ENCODE data around the gene PLB1. TPM values are rescaled to one million over a fixed set of nuclear protein-coding genes. Genes with fewer than 3 reads are reported as not detected.

The PLB1 gene
- total RNA-seq, 4 donors from 2014 or later: 3.0 to 14.5 (median 10.5) TPM

- 59 to 60% methylated on average over 9 to 11 of the region's 12 CpGs for WGBS, 2 donors (ENCODE audit: low coverage in 1 of 2)
- no peaks in the 10 kb centered on the region for H3K27me3 ChIP-seq
- H3K36me3 ChIP-seq: no peaks in the 10 kb centered on the region
- no peaks in the 10 kb centered on the region for H3K9me3 ChIP-seq
- no peak overlapping the region for H3K4me3 ChIP-seq
- ATAC-seq: peak; percentile 17
- peaks cover 19 to 81% (median 29%) of the 10 kb centered on the region in 3 donors for H3K4me1 ChIP-seq
- peak overlapping the region; percentile 92 to 97 (median 94) for H3K27ac ChIP-seq
- peak; percentile 68 for TF ChIP-seq POLR2AphosphoS5 (IDR thresholded peaks at IDR 0.05)
- no peak for TF ChIP-seq EP300 (IDR thresholded peaks at IDR 0.05)
These were observed 141.5 kb downstream of the PLB1 start for GRCh38 chr2:28637066-28638047.

- Histone ChIP-seq H3K36me3 (no peaks in the 10 kb centered on the region), H3K4me1 (peaks cover 19 to 78% (median 29%) of the 10 kb centered on the region in 3 donors), H3K4me3 (no peak overlapping the region), H3K27me3 (no peaks in the 10 kb centered on the region), H3K9me3 (no peaks in the 10 kb centered on the region), H3K27ac (peak overlapping the region; percentile 92 to 97 (median 94))
- 72 to 100% methylated on average over 1 to 2 of the region's 2 CpGs for WGBS, 2 donors (ENCODE audit: low coverage in 1 of 2)
- no peak for ATAC-seq
- no peak for TF ChIP-seq POLR2A (IDR thresholded peaks at IDR 0.05)
- no peak for TF ChIP-seq CTCF (IDR thresholded peaks at IDR 0.05)
- no peak for TF ChIP-seq POLR2AphosphoS5 (IDR thresholded peaks at IDR 0.05)
- TF ChIP-seq EP300 (IDR thresholded peaks at IDR 0.05): no peak
These were observed 142.2 kb downstream of the PLB1 start for GRCh38 chr2:28638102-28638501.

GRCh38 chr2:28639092-28639691, 143.3 kb downstream of the PLB1 start:
- Histone ChIP-seq H3K27ac (peak overlapping the region; percentile 22 to 97 (median 93)), H3K4me1 (peaks cover 16 to 78% (median 29%) of the 10 kb centered on the region in 3 donors), H3K27me3 (no peaks in the 10 kb centered on the region), H3K36me3 (no peaks in the 10 kb centered on the region), H3K9me3 (no peaks in the 10 kb centered on the region), H3K4me3 (no peak overlapping the region)
- TF ChIP-seq POLR2A (IDR thresholded peaks at IDR 0.05) (no peak), CTCF (IDR thresholded peaks at IDR 0.05) (no peak), EP300 (IDR thresholded peaks at IDR 0.05) (no peak), POLR2AphosphoS5 (IDR thresholded peaks at IDR 0.05) (no peak)
- 74 to 83% methylated on average over 7 to 8 of the region's 8 CpGs for WGBS, 2 donors (ENCODE audit: low coverage in 1 of 2)
- ATAC-seq: no peak

GRCh38 chr2:28639836-28640235, 144.0 kb downstream of the PLB1 start:
- Histone ChIP-seq H3K36me3 (no peaks in the 10 kb centered on the region), H3K27me3 (no peaks in the 10 kb centered on the region), H3K9me3 (no peaks in the 10 kb centered on the region), H3K4me3 (no peak overlapping the region), H3K4me1 (peaks cover 15 to 78% (median 29%) of the 10 kb centered on the region in 3 donors), H3K27ac (peak overlapping the region; percentile 22 to 97 (median 93))
- ATAC-seq: peak; percentile 8
- TF ChIP-seq EP300 (IDR thresholded peaks at IDR 0.05) (no peak), POLR2A (IDR thresholded peaks at IDR 0.05) (no peak), POLR2AphosphoS5 (IDR thresholded peaks at IDR 0.05) (peak; percentile 41)
- WGBS, 2 donors (ENCODE audit: low coverage in 1 of 2): 18 to 44% methylated on average over 2 of the region's 4 CpGs

- Histone ChIP-seq H3K9me3 (no peaks in the 10 kb centered on the region), H3K4me3 (no peak overlapping the region), H3K27me3 (no peaks in the 10 kb centered on the region), H3K27ac (peak overlapping the region; percentile 22 to 97 (median 93)), H3K36me3 (no peaks in the 10 kb centered on the region), H3K4me1 (peaks cover 18 to 78% (median 33%) of the 10 kb centered on the region in 3 donors)
- no peak for ATAC-seq
- TF ChIP-seq POLR2AphosphoS5 (IDR thresholded peaks at IDR 0.05) (no peak), CTCF (IDR thresholded peaks at IDR 0.05) (no peak), EP300 (IDR thresholded peaks at IDR 0.05) (no peak), POLR2A (IDR thresholded peaks at IDR 0.05) (no peak)
- WGBS, 2 donors (ENCODE audit: low coverage in 1 of 2): 73 to 80% methylated on average over 1 to 7 of the region's 14 CpGs
These were observed 144.5 kb downstream of the PLB1 start for GRCh38 chr2:28640260-28640907.
